Spleen (tissue), 11 donors: Measurements from ENCODE around the gene H2AZ2. TPM values are rescaled to one million over a fixed set of nuclear protein-coding genes. Genes with fewer than 3 reads are reported as not detected.

Experiments used
- DNase-seq: peaks from one replicate; pipeline ENCODE4 v3.0.0-alpha.2; 2020
- H3K27ac ChIP-seq, 8 donors: fragments of 200-600 bp; sonication (generic) in 7 of 8; 1 replicate in 4 of 8; 2 replicates in 4 of 8; pipeline versions ENCODE4 v1.5.0 to v1.8.0; 2016 to 2021; ENCODE audit warnings: inconsistent platforms in 4 of 8, mild to moderate bottlenecking in 4 of 8, moderate library complexity in 1 of 8
- H3K27me3 ChIP-seq, 7 donors: fragments of 200-600 bp; sonication (generic) in 6 of 7; replicated peaks in 1 of 7; 1 replicate in 4 of 7; 2 replicates in 3 of 7; pipeline versions ENCODE4 v1.5.0 to v1.8.0; 2016 to 2021; ENCODE audit warnings: inconsistent platforms in 3 of 7, mild to moderate bottlenecking in 1 of 7
- H3K36me3 ChIP-seq, 6 donors: fragments of 200-600 bp; sonication (generic) in 5 of 6; 1 replicate in 4 of 6; 2 replicates in 2 of 6; pipeline versions ENCODE4 v1.5.0 to v1.8.0; 2016 to 2021; ENCODE audit warnings: inconsistent platforms in 2 of 6
- H3K4me1 ChIP-seq, 6 donors: fragments of 200-600 bp; sonication (generic) in 5 of 6; 1 replicate in 3 of 6; 2 replicates in 3 of 6; pipeline versions ENCODE4 v1.5.0 to v1.8.0; 2016 to 2021; ENCODE audit warnings: inconsistent platforms in 3 of 6
- H3K4me3 ChIP-seq, 8 donors: fragments of 200-600 bp; sonication (generic) in 7 of 8; 1 replicate in 4 of 8; 2 replicates in 4 of 8; pipeline versions ENCODE4 v1.5.0 to v1.8.0; 2016 to 2021; ENCODE audit warnings: inconsistent platforms in 4 of 8, mild to moderate bottlenecking in 4 of 8, moderate library complexity in 2 of 8
- H3K9me3 ChIP-seq, 8 donors: fragments of 200-600 bp; sonication (generic) in 7 of 8; 1 replicate in 4 of 8; 2 replicates in 4 of 8; pipeline versions ENCODE4 v1.5.0 to v1.8.0; 2016 to 2021; ENCODE audit warnings: inconsistent platforms in 4 of 8
- POLR2A ChIP-seq, 3 donors: fragments of 450-650 bp; IDR thresholded peaks; one replicate each; pipeline ENCODE4 v1.5.1; 2017; ENCODE audit warnings: antibody characterized with exemption in 3 of 3, mild to moderate bottlenecking in 1 of 3
- POLR2AphosphoS5 ChIP-seq, 3 donors: sonication (generic); formaldehyde crosslinking; IDR thresholded peaks; one replicate each; pipeline ENCODE4 v1.5.1; 2017; ENCODE audit warnings: antibody characterized with exemption in 3 of 3
- WGBS, 5 donors: extraction: QIAGEN DNeasy Blood & Tissue Kit in 3 of 5; methylation state at CpG; one replicate each; pipeline versions ENCODE4 v1.1.5 to v1.1.7; 2013 to 2018; 5-methylcytosine and 5-hydroxymethylcytosine counted together
- intact Hi-C: fragments of 100-400 bp; cut with DNase I; formaldehyde crosslinking; loops from one replicate; pipeline ENCODE4 v1.15.0; 2023; ENCODE audit warnings: low total_unique reads
- polyA plus RNA-seq, 3 donors: library from polyadenylated mRNA; stranded (reverse); fragments of 200-250 nt; gene quantifications; one replicate each; pipeline ENCODE4 v1.2.1, GENCODE V29; 2013
- total RNA-seq, 7 donors: library from RNA; depleted of rRNA in 3 of 7; stranded (reverse); fragments of >200 nt in 3 of 7; fragmentation: NEBNext Ultra II Directional in 4 of 7; extraction: Animal tissue kit (Norgen Biotek cat#: 25700) in 4 of 7; gene quantifications; one replicate each; pipeline versions ENCODE4 v1.1.0 to v1.2.1, GENCODE V29; 2016 to 2021
- TF ChIP-seq, protein P1 (sequence below), 11 experiments: fragments of 200-600 bp in 7 of 11; fragments of 450-650 bp in 4 of 11; sonication (generic) in 4 of 11; IDR thresholded peaks in 8 of 11; conservative IDR thresholded peaks in 3 of 11; 1 replicate in 7 of 11; 2 replicates in 4 of 11; pipeline versions ENCODE4 v1.4.0 to v1.8.0; 2016 to 2021; ENCODE audit warnings: antibody characterized with exemption in 11 of 11, inconsistent platforms in 4 of 11, mild to moderate bottlenecking in 1 of 11
- donor health status: healthy with polysubstance abuse.
- donor health status: DM: no; HTN: no; CAD: no; lungs with moderate emphysema.
- donor health status: DM: no; HTN: no; CAD: no.
- donor health status: Bipolar disorder and iron deficiency.
- donor health status: healthy.
- donor health status: DM: no; HTN: no; CAD: no.
- donor health status: DM: yes; HTN: yes; CAD: no.

H2AZ2 gene
- total and polyA plus RNA-seq, 10 donors = 74.7 to 147 (median 113) TPM

DNA sequence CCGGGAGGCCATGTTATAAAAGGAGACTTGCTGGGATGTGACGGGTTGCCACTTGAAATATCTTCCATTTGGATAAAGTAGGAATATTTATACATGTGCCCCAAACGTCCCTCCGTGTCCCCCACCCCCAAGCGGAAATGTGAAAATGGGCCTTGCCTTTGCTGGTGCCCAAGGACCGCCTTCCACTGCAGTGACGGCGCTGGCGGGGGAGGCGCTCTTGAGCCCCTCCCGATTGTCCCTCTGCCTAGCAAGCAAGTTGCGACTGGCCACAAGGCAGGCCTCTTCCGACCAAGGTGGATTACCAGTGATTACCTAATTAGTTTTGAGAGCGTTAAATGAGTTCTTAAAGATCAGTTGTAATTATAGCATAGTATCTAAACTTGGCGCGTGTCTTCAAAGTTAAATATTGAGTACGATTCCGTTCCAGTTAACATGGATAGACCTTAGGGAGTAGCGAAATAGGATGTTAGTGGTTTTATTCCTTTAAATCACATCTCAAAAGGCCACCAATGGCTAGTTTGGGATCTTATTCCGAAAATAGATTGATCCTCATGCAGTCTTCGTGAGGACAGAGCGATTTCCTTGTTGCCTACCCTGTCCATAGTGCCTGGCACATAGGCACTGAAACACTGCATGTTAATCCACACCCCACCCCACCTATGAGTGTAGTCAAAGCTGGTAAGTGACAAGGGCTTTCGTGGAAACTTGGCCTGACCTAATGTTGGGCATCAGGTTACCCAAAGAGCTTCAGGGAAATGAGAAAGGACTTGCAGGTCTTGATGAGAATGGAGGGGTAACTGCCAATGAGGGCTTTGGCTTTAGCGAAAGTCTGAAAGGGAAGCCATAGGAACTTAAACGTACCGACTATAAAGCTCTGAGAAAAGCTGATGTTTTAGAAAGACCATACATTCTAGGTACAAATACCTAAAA is 50.3 kb downstream of the H2AZ2 start:
- WGBS, 5 donors = 2 to 5% (median 3%) methylated on average over 26 of the region's 26 CpGs
- Histone ChIP-seq H3K36me3 (peaks cover 0 to 43% (median 38%) of the 10 kb centered on the region in 6 donors), H3K4me3 (peak overlapping the region; percentile 73 to 98 (median 84)), H3K9me3 (no peaks in the 10 kb centered on the region), H3K4me1 (peaks cover 22 to 50% (median 39%) of the 10 kb centered on the region in 6 donors), H3K27me3 (no peaks in the 10 kb centered on the region), H3K27ac (peak overlapping the region; percentile 97 to 100 (median 99))
- intact Hi-C loops = loop anchor here (5.0 kb wide), 1 partner anchor 50 kb away; the partner anchor contains the start of gene ZMIZ2
- peak; percentile 86 to 90 (median 87) for TF ChIP-seq POLR2AphosphoS5 (IDR thresholded peaks at IDR 0.05)
- TF ChIP-seq, protein P1, sequence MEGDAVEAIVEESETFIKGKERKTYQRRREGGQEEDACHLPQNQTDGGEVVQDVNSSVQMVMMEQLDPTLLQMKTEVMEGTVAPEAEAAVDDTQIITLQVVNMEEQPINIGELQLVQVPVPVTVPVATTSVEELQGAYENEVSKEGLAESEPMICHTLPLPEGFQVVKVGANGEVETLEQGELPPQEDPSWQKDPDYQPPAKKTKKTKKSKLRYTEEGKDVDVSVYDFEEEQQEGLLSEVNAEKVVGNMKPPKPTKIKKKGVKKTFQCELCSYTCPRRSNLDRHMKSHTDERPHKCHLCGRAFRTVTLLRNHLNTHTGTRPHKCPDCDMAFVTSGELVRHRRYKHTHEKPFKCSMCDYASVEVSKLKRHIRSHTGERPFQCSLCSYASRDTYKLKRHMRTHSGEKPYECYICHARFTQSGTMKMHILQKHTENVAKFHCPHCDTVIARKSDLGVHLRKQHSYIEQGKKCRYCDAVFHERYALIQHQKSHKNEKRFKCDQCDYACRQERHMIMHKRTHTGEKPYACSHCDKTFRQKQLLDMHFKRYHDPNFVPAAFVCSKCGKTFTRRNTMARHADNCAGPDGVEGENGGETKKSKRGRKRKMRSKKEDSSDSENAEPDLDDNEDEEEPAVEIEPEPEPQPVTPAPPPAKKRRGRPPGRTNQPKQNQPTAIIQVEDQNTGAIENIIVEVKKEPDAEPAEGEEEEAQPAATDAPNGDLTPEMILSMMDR (IDR thresholded peaks at IDR 0.05 in 8 of 11, conservative IDR thresholded peaks at IDR 0.05 in 3 of 11) = peak in 10 of 11 experiments; percentile 24 to 78 (median 58)
- peak in 1 of 3 donors; percentile 20 for TF ChIP-seq POLR2A (IDR thresholded peaks at IDR 0.05)
- DNase-seq = peak; percentile 97

DNA sequence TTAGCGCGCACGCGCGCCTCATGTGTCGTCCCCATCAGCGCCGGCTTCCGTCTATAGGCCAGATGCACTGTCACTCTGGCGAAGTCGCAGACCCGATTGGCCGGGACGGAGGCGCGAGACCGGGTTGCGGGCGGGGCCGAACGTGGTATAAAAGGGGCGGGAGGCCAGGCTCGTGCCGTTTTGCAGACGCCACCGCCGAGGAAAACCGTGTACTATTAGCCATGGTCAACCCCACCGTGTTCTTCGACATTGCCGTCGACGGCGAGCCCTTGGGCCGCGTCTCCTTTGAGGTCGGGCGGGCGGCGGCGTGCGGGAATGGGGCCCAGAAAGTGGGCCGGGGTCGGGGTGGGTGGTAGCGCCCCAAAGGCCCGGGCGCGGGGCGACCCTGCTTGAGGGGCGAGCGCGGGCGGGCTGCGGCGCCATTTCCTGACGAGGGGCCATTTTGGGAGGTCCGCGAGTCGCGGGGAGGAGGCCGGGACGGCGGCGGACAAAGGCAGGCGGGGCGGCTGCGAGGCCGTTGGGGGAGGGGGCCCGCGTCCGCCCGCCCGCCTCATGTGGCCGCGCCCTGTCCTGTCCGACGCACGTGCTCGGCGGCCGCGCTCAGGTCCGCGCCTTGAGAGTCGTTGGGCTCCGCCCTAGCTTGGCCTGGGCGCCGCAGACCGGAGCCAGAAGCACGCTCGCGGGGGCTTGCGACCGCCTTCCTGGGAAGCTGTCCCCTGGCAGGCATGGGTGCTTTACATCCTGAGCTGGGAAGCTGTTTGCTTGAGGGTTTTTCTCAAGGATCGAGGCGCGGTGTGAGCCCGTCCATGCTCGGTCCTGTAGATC is 51.2 kb downstream of the H2AZ2 start, which contains the start of gene PPIA:
PPIA (plus strand) TSS at position 178 of the 825 bp plus-strand sequence; CDS start at position 222, 44 bp downstream.
- Histone ChIP-seq H3K27ac (peak within 1 kb of the TSS; percentile 97 to 100 (median 99)), H3K27me3 (no peaks in the 10 kb centered on the region), H3K36me3 (peaks cover 0 to 34% (median 29%) of the 10 kb centered on the region in 6 donors), H3K9me3 (no peaks in the 10 kb centered on the region), H3K4me1 (peaks cover 22 to 46% (median 39%) of the 10 kb centered on the region in 6 donors), H3K4me3 (peak within 1 kb of the TSS; percentile 73 to 98 (median 84))
- TF ChIP-seq, protein P1 (IDR thresholded peaks at IDR 0.05 in 8 of 11, conservative IDR thresholded peaks at IDR 0.05 in 3 of 11) = peak in 1 of 11 experiments; percentile 8
- TF ChIP-seq POLR2AphosphoS5 (IDR thresholded peaks at IDR 0.05) (peak; percentile 97 to 98 (median 98)), POLR2A (IDR thresholded peaks at IDR 0.05) (peak; percentile 31 to 93 (median 92))
- intact Hi-C loops = loop anchor here (5.0 kb wide), 1 partner anchor 49 kb away; the partner anchor contains the start of gene ZMIZ2
- WGBS, 5 donors = 0 to 1% (median 0%) methylated on average over 30 to 99 of the region's 99 CpGs
- DNase-seq = peak; percentile 98

DNA sequence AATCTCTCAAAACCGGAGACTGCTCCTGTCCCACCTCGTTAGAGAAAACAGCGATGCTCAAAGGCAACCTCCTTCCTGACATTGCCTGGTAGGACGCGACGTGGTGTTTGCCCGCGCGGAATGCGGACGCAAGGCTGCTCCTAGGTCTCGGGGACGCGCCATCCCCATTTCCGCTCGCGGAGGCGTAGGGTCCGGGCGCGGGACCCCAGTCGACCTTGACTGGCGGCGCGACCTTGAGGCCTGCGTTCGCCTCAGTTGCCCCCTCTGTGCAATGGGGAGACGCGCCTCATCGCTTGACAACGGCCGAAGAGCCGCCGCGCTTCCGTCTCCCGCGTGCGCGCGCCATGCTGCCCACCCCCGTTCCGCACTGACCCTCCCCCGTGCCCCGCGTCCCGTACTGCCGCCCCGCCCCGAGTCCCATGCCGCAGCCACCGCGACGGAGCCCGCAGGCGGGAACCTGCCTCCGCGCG is 51.8 kb downstream of the H2AZ2 start:
- peaks cover 22 to 46% (median 39%) of the 10 kb centered on the region in 6 donors for H3K4me1 ChIP-seq
- peak overlapping the region; percentile 73 to 98 (median 84) for H3K4me3 ChIP-seq
- TF ChIP-seq, protein P1 (IDR thresholded peaks at IDR 0.05 in 8 of 11, conservative IDR thresholded peaks at IDR 0.05 in 3 of 11) = no peak
- intact Hi-C loops = loop anchor here (5.0 kb wide), 1 partner anchor 49 kb away; the partner anchor contains the start of gene ZMIZ2
- H3K9me3 ChIP-seq = no peaks in the 10 kb centered on the region
- 0 to 1% (median 1%) methylated on average over 45 to 59 of the region's 59 CpGs for WGBS, 5 donors
- peaks cover 0 to 27% (median 23%) of the 10 kb centered on the region in 6 donors for H3K36me3 ChIP-seq
- H3K27ac ChIP-seq = peak overlapping the region; percentile 97 to 100 (median 99)
- H3K27me3 ChIP-seq = no peaks in the 10 kb centered on the region
- DNase-seq = no peak
